Stimulated activated CD8-positive, alpha-beta memory T cell treated with anti-CD3 and anti-CD28 coated beads, Interleukin-12 subunit alpha, Interleukin-12 subunit beta, amount 100 ng/mL, for 24 hours (primary cell): ENCODE results near the gene PRKCB.

Source experiments
- DNase-seq: peaks from one replicate; pipeline ENCODE4 v3.0.0-alpha.2; 2020; ENCODE audit errors: extremely low read depth

The PRKCB gene

GRCh38 chr16:23836404-23837311 lies 875 bp downstream of the PRKCB start:
- no peak for DNase-seq

DNA sequence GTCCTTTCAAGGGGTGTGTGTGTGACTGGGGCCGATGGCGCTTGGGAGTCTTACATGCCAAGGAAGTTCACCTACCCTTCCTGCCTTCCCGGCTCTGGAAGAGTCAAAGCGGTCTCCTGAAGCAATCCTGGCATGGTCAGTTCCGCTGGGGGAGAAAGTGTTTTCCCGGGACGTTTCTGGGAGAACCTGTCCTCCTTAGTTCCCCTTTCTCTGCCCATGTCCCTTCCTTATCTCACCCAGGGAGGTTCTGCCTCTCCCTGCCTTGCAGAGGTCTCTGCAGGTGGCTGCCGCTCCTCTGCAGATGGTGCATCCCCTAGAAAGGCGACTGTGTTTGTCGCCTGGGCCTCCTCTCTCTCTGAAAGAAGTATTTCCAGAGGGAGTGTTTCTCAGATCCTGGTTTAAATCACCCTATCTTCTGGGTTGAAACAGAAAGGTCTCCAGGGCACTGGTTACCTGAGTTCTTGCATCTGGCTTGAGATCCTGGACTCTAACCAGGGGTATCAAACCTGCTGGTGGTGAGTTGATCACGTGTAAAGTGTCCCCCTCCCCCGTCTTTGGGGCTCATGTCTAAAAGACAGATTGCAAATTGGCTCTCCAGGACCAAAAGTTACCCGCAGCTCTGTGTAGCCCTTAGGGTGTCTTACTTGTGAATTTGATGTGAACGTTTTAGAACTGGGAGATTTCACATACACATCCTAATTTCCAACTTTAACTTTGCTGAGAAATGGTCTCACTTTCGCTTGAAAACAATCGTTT lies 1.9 kb downstream of the PRKCB start:
- no peak for DNase-seq

DNA sequence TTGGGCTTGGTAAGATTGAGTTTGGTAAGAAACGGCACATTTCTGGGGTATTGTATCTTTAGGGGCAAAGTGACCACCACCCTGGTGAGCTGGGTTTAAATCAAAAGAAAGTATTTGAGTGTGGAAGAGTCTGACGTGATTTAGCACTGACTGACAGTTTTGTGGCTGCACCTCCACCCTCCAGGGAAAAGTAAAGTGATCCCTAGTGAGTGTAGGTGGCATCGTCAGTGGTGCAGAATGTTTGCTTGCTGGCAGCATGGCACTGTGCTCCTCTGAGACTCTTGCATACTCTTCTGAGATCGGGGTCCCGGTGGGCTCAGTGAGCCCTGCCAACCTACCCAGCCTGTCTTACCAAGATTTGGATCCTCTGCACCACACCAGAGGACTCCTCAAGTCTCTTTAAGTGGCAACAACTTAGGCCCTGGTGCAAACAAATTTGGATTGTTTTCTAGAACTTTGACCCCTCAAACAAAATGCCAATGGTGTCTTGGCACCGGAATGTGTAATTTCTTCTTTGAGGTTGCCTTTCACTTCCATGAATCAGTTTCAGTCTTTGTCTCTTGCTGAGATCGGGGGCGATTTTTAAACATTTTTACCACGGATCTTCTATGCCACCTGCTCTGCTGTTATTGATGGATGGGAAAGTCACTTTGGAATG lies 2.8 kb downstream of the PRKCB start:
- no peak for DNase-seq

- DNase-seq, result no peak
Observed at GRCh38 chr16:23840310-23840709, 4.5 kb downstream of the PRKCB start.

DNA sequence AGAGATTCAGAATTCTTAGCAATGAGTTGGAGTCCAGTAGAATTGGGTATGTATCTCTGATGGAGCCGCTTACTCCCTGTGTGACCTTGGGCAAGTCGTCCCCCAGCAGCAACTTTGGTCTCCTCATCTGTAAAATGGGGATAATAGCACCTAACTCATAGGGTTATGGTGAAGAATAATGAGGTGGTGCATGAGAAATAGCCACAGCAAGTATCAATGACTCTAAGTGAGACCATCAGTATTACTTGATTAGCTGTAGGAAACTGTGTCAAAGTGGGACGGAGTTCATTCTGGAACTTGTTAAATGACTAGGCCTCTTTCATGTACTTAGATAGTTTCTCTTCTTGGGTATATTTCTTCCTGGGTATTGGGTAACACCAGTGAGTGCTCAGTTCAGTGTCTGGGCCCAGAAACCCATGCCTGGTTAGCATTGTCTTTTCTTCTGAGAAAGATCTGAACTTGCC lies 6.4 kb downstream of the PRKCB start:
- no peak for DNase-seq

DNA sequence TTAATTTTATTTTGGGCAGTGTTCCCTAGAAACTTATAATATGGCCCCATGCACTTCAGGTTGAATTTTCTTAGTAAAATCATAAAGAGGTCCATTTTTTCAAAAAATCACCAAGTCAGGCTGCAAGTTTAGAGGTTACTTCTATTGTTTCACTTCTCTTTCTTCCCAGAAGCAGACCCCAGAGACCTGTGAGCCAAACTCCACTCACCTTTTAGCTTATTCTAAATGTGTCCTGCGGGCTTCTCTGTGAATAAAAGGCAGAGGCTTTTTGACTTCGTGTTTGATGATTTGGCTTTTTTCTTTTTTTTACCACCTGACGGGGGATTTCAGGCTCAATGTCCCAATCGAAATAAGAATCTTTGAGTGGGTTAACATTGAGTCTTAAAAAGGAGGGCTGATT lies 7.4 kb downstream of the PRKCB start:
- DNase-seq, result no peak

- no peak for DNase-seq
Observed at GRCh38 chr16:23847251-23847650, 11.5 kb downstream of the PRKCB start.

- DNase-seq, result no peak
Observed at GRCh38 chr16:23847948-23848347, 12.2 kb downstream of the PRKCB start.

DNA sequence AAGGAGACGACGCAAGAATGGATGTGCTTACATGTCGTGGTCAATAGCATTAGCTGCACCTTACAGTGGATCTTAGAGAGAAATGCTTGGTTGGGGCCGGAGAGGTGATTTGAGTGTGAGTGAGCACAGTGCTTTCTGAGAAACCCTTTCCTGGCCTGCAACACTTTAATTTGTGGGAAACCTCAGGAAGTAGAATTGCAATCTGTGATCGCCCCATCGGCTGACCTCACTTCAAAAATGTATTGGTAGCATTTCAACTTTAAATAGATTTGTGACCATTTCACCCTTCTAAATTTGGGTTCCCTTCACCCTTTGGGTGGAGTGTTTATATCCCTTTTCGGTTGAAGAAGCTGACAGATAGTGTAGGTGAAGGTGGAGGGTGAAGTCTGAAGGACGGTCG lies 13.2 kb downstream of the PRKCB start:
- DNase-seq, result no peak

GRCh38 chr16:23852794-23853562 lies 17.2 kb downstream of the PRKCB start:
- DNase-seq, result no peak

GRCh38 chr16:23855010-23855409 lies 19.2 kb downstream of the PRKCB start:
- no peak for DNase-seq

GRCh38 chr16:23856251-23856709 lies 20.5 kb downstream of the PRKCB start:
- no peak for DNase-seq

DNA sequence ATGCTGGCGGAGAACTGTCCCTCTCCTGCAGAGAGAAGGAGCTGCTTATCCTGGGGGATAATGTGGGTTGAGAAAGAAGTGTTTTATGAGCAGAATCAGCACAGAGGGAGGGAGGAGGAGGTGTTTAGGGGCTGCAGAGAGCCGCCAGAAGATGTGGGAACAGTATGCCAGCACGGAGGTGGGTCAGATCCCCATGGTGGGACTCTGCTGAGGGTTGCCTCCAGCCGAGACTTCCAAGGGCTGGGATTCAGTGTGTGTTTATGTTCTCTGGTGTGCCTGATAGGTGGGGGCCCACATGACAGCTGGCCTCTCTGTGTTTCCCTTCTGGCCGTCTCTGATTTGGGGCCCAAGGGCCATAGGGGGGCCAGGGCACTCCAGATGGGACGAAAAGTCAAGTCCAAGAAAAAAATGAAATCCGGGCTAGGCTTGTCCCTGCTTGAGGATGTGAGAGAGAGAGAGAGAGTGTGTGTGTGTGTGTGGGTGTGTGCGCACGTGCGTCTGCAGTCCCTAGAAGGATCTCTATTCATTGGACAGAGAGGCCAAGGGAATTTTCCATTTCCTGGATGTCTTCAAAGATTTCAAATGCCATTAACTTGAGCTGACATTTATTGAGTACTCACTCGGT lies 21.6 kb downstream of the PRKCB start:
- no peak for DNase-seq

GRCh38 chr16:23857881-23858269 lies 22.1 kb downstream of the PRKCB start:
- no peak for DNase-seq

- no peak for DNase-seq
Observed at GRCh38 chr16:23858542-23858941, 22.8 kb downstream of the PRKCB start.

DNA sequence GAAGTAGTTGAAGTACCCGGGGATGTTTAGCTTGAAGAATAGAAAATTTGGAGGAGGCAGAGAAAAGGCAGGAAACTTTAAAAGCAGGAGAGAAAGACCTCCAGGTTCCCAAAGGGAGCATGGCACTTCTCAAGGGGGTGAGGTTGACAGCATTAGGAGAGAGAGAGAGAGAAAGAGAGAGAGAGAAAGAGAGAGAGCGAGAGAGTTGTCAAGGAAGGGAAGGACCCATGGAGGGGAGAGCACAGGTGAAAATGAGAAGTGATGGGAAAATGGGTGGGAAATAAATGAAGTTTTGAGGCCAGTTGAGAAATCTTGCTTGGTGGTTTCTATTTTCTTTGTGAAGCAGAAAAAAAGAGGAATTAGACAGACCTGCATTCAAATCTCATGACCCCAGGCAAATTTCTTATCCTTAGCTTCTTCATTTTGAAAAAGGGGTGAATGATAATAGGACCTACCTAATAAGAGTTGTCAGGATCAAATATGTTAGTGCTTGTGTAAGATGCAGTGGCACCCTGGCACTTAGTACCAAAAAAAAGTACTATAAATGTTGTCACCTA lies 24.0 kb downstream of the PRKCB start:
- no peak for DNase-seq

GRCh38 chr16:23861874-23862273 lies 26.1 kb downstream of the PRKCB start:
- no peak for DNase-seq

- DNase-seq, result no peak
Observed at GRCh38 chr16:23862556-23862955, 26.8 kb downstream of the PRKCB start.

DNA sequence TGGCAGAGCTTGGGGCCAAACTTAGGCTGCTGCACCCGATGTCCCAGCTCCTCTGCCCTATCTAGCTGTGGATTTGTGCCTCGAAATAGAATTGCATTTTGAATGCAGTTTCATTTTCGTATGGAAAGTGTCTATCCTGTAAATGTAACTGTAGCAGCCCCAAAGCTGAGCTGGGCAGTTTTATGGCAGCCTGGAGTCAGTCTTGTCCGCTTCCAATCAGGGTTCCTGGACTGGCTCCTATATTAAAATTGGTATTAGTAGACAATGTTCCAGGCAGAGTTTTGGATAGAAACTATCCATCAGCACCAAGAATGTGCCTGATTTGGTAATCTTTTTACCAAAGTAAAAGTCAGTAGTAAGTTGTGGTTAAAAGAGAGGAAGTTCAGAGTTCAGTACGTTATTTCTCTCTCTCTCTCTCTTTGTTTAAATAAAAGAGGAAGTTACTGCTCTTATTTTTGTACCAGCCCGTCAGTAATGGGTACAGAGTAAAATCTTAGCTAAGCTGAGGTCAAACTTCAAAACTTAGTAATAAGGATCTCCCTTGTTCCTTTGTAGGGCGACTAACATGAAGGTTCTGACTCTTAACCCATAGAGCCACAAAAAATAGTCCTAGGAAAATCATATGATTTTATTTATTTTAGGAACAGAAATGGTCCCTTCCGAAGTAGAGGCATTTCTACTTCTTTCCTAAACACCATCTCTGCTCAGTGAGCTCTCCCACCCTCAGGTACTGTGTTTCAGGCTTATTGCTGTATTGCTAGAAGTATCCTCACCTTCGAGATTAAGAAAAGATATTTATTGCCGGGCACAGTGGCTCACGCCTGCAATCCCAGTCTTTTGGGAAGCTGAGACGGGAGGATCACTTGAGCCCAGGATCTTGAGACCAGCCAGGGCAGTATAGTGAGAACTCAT lies 28.0 kb downstream of the PRKCB start:
- DNase-seq, result no peak

- no peak for DNase-seq
Observed at GRCh38 chr16:23865853-23866252, 30.1 kb downstream of the PRKCB start.
